HCT116 (cell line): ENCODE results near the gene CECR2.

Source experiments
- EZH2 ChIP-seq: fragments of 200-600 bp; sonication (generic); IDR thresholded peaks from 2 replicates; pipeline ENCODE4 v1.6.1; 2017; ENCODE audit warnings: antibody characterized with exemption, mixed run types
- FOSL1 ChIP-seq: IDR thresholded peaks from 2 replicates; pipeline ENCODE4 v1.6.1; 2012; ENCODE audit warnings: low read depth
- POLR2A ChIP-seq: IDR thresholded peaks from 2 replicates; pipeline ENCODE4 v1.7.0; 2011; ENCODE audit warnings: borderline replicate concordance; ENCODE audit not compliant: insufficient read depth, insufficient read length; ENCODE audit errors: extremely low read depth
- SRF ChIP-seq: IDR thresholded peaks from 2 replicates; pipeline ENCODE4 v1.6.1; 2012; ENCODE audit warnings: low read depth
- TF ChIP-seq, protein P1 (sequence below), 3 experiments: fragments of 200-600 bp in 1 of 3; sonication (generic) in 1 of 3; IDR thresholded peaks in 2 of 3; conservative IDR thresholded peaks in 1 of 3; 2 replicates each; pipeline ENCODE4 v1.5.1; 2012 to 2017; ENCODE audit warnings: low read depth in 2 of 3, low read length in 2 of 3, antibody characterized with exemption in 1 of 3, borderline replicate concordance in 1 of 3, control low read depth in 1 of 3, mild to moderate bottlenecking in 1 of 3, mixed read lengths in 1 of 3, mixed run types in 1 of 3, moderate library complexity in 1 of 3; ENCODE audit not compliant: insufficient read depth in 1 of 3

DNA sequence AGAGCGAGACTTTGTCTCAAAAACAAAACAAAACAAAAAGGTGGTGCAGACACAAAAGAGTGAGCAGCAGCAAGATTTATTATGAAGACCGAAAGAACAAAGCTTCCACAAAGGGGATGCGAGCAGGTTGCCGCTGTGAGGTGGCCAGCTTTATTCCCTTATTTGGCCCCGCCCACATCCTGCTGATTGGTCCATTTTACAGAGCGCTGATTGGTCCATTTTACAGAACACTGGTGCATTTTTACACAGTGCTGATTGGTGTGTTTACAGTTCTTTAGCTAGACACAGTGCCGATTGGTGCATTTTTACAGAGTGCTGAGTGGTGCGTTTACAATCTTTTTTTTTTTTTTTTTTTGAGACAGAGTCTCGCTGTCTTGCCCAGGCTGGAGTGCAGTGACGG, 77.4 kb downstream of the CECR2 start:
- TF ChIP-seq, protein P1, sequence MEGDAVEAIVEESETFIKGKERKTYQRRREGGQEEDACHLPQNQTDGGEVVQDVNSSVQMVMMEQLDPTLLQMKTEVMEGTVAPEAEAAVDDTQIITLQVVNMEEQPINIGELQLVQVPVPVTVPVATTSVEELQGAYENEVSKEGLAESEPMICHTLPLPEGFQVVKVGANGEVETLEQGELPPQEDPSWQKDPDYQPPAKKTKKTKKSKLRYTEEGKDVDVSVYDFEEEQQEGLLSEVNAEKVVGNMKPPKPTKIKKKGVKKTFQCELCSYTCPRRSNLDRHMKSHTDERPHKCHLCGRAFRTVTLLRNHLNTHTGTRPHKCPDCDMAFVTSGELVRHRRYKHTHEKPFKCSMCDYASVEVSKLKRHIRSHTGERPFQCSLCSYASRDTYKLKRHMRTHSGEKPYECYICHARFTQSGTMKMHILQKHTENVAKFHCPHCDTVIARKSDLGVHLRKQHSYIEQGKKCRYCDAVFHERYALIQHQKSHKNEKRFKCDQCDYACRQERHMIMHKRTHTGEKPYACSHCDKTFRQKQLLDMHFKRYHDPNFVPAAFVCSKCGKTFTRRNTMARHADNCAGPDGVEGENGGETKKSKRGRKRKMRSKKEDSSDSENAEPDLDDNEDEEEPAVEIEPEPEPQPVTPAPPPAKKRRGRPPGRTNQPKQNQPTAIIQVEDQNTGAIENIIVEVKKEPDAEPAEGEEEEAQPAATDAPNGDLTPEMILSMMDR (IDR thresholded peaks at IDR 0.05 in 2 of 3, conservative IDR thresholded peaks at IDR 0.05 in 1 of 3; ENCODE audit: borderline replicate concordance in 1 of 3, insufficient read depth in 1 of 3, low read depth in 2 of 3, low read length in 2 of 3), result no peak
- TF ChIP-seq EZH2 (no peak), SRF (no peak), FOSL1 (no peak), POLR2A (no peak)
